Muscle of back (tissue), 11 donors: ENCODE data around the gene MUC2. TPM values are rescaled to one million over a fixed set of nuclear protein-coding genes. Genes with fewer than 3 reads are reported as not detected.
A peak's percentile ranks its signal among the peaks of the same experiment; 100 is the strongest.

Experiments used
- DNase-seq, 3 donors: peaks; one replicate each; pipeline versions ENCODE4 v3.0.0 to v3.0.0-alpha.2; 2013
- polyA plus RNA-seq, 10 donors: library from polyadenylated mRNA; unstranded; fragments of 120-200 nt; gene quantifications; one replicate each; pipeline ENCODE4 v1.2.1, GENCODE V29; 2013; ENCODE audit not compliant: insufficient read length in 10 of 10

The MUC2 gene
- polyA plus RNA-seq, 10 donors, result 0.01 to 0.09 (median 0.03) TPM; not detected in 3

- DNase-seq, result no peak
These were observed 3.0 kb upstream of the MUC2 start for GRCh38 chr11:1071571-1072115.

- no peak for DNase-seq
These were observed 2.4 kb upstream of the MUC2 start for GRCh38 chr11:1072116-1072820.

GRCh38 chr11:1072821-1073231, 1.8 kb upstream of the MUC2 start:
- no peak for DNase-seq

- peak; percentile 18 to 61 (median 47) for DNase-seq
These were observed 1.4 kb upstream of the MUC2 start for GRCh38 chr11:1073261-1073724.

- DNase-seq, result no peak
These were observed 827 bp upstream of the MUC2 start for GRCh38 chr11:1073851-1074243.

- DNase-seq, result no peak
These were observed 752 bp downstream of the MUC2 start for GRCh38 chr11:1075341-1075911.

GRCh38 chr11:1076061-1076665, 1.5 kb downstream of the MUC2 start:
- no peak for DNase-seq

GRCh38 chr11:1077033-1077416, 2.4 kb downstream of the MUC2 start:
- DNase-seq, result no peak

GRCh38 chr11:1077417-1078119, 2.9 kb downstream of the MUC2 start:
- no peak for DNase-seq

GRCh38 chr11:1078191-1078601, 3.5 kb downstream of the MUC2 start:
- DNase-seq, result no peak

- no peak for DNase-seq
These were observed 7.1 kb downstream of the MUC2 start for GRCh38 chr11:1081601-1082311.

- no peak for DNase-seq
These were observed 7.7 kb downstream of the MUC2 start for GRCh38 chr11:1082346-1082727.

- DNase-seq, result no peak
These were observed 8.3 kb downstream of the MUC2 start for GRCh38 chr11:1082728-1083620.

GRCh38 chr11:1083621-1084551, 9.2 kb downstream of the MUC2 start:
- DNase-seq, result no peak

GRCh38 chr11:1084561-1085439, 10.1 kb downstream of the MUC2 start:
- DNase-seq, result no peak

- DNase-seq, result no peak
These were observed 10.9 kb downstream of the MUC2 start for GRCh38 chr11:1085440-1086170.
